ENCODE data around the gene KCNQ1. TPM values are rescaled to one million over a fixed set of nuclear protein-coding genes. Genes with fewer than 3 reads are reported as not detected.

Gene KCNQ1
- polyA plus RNA-seq, 1 donor (not counting 4 experiments of a cell fraction or from before 2014, with no cell fraction given) = not detected

GRCh38 chr11:2473361-2474058 lies 28.7 kb downstream of the KCNQ1 start:
- Histone ChIP-seq H3K36me3 (ENCODE audit: control insufficient read depth in 2 of 2, extremely low read depth in 1 of 2, insufficient read depth in 2 of 2, low read length in 2 of 2) (no peaks in the 10 kb centered on the region), H2AFZ (ENCODE audit: control insufficient read depth, low read length) (no peak overlapping the region), H4K20me1 (ENCODE audit: control insufficient read depth, extremely low read depth, insufficient read depth, low read length) (no peaks in the 10 kb centered on the region), H3K9ac (ENCODE audit: control insufficient read depth, extremely low read depth, insufficient read depth, low read length) (no peak overlapping the region), H3K4me1 (ENCODE audit: control insufficient read depth, extremely low read depth, insufficient read depth, low read length) (no peaks in the 10 kb centered on the region), H3K27me3 (ENCODE audit: control insufficient read depth, extremely low read depth, insufficient read depth, low read length) (no peaks in the 10 kb centered on the region), H3K9me1 (ENCODE audit: control insufficient read depth, extremely low read depth, insufficient read depth, low read length) (no peaks in the 10 kb centered on the region), H3K4me2 (ENCODE audit: control insufficient read depth, extremely low read depth, insufficient read depth, low read depth, low read length) (no peak overlapping the region), H3K27ac (ENCODE audit: control insufficient read depth, insufficient read depth, low read length) (no peak overlapping the region), H3K79me2 (ENCODE audit: control insufficient read depth, insufficient read depth, low read length) (no peaks in the 10 kb centered on the region), H3K4me3 (ENCODE audit: control insufficient read depth in 2 of 3, extremely low read depth in 1 of 3, insufficient read depth in 2 of 3, low read depth in 1 of 3, low read length in 3 of 3) (no peak overlapping the region), H3K9me3 (ENCODE audit: control insufficient read depth, low read depth, low read length) (no peaks in the 10 kb centered on the region)
- dilution Hi-C loops (cut with MboI; ENCODE audit: extremely low pct_ligation_motif_present, low sequenced_read_pairs) = no loop called here
- no peak for TF ChIP-seq EZH2 (IDR thresholded peaks at IDR 0.05; ENCODE audit: low read length)
- TF ChIP-seq, protein P1, sequence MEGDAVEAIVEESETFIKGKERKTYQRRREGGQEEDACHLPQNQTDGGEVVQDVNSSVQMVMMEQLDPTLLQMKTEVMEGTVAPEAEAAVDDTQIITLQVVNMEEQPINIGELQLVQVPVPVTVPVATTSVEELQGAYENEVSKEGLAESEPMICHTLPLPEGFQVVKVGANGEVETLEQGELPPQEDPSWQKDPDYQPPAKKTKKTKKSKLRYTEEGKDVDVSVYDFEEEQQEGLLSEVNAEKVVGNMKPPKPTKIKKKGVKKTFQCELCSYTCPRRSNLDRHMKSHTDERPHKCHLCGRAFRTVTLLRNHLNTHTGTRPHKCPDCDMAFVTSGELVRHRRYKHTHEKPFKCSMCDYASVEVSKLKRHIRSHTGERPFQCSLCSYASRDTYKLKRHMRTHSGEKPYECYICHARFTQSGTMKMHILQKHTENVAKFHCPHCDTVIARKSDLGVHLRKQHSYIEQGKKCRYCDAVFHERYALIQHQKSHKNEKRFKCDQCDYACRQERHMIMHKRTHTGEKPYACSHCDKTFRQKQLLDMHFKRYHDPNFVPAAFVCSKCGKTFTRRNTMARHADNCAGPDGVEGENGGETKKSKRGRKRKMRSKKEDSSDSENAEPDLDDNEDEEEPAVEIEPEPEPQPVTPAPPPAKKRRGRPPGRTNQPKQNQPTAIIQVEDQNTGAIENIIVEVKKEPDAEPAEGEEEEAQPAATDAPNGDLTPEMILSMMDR (optimal IDR thresholded peaks at IDR 0.05 in 1 of 3, IDR thresholded peaks at IDR 0.05 in 1 of 3, conservative IDR thresholded peaks at IDR 0.05 in 1 of 3; ENCODE audit: extremely low read depth in 1 of 3, insufficient read depth in 2 of 3, low read length in 3 of 3) = no peak
- FAIRE-seq = no peak
- no peak for DNase-seq (ENCODE audit: low read depth, low spot score)

DNA sequence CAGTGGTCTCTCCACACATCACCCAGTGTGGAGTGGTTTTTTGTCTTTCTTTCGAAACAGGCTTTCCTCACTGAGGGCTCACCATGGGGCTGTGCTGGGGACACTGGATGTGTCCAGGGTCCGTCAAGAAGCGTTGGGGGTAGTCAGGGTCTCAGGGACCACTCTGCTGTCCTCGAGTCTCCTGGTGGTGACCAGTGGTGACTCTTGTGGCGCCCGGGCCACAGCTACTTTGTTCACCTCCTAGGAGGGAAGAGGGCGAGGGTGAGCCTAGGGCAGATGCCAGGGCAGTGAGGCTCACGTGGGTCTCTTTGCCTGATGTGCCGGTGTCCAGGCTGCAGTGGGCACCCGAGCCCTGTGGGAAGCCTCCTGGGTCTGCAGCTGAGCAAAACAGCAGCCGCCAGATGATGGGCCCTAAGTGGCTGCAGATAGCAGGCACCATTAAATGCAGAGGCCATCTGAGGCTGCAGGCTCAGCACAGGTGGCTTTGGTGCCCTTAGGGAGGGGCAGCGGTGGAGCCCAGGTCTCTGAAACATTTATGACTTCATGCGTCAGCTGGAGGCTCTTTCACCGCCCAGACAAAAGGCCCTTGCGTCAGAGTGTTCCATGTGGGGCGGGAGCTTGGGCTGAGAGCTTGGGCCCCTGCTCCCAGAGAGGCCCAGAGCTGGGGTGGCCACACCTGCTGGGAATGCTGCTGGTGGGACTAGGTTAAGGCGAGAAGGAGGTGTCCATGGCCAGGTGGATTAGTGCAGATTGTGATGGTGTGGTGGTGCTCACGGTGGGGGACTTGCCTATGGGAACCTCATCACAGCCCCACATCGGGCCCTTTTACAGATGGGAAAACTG lies 29.5 kb downstream of the KCNQ1 start:
- H3K4me1 ChIP-seq (ENCODE audit: control insufficient read depth, extremely low read depth, insufficient read depth, low read length) = no peaks in the 10 kb centered on the region
- H3K27me3 ChIP-seq (ENCODE audit: control insufficient read depth, extremely low read depth, insufficient read depth, low read length) = no peaks in the 10 kb centered on the region
- no peak overlapping the region for H3K27ac ChIP-seq (ENCODE audit: control insufficient read depth, insufficient read depth, low read length)
- H2AFZ ChIP-seq (ENCODE audit: control insufficient read depth, low read length) = no peak overlapping the region
- dilution Hi-C loops (cut with MboI; ENCODE audit: extremely low pct_ligation_motif_present, low sequenced_read_pairs) = no loop called here
- FAIRE-seq (no peak), DNase-seq (ENCODE audit: low read depth, low spot score) (no peak)
- H3K36me3 ChIP-seq (ENCODE audit: control insufficient read depth in 2 of 2, extremely low read depth in 1 of 2, insufficient read depth in 2 of 2, low read length in 2 of 2) = no peaks in the 10 kb centered on the region
- no peaks in the 10 kb centered on the region for H4K20me1 ChIP-seq (ENCODE audit: control insufficient read depth, extremely low read depth, insufficient read depth, low read length)
- no peaks in the 10 kb centered on the region for H3K79me2 ChIP-seq (ENCODE audit: control insufficient read depth, insufficient read depth, low read length)
- H3K4me2 ChIP-seq (ENCODE audit: control insufficient read depth, extremely low read depth, insufficient read depth, low read depth, low read length) = no peak overlapping the region
- no peak for TF ChIP-seq EZH2 (IDR thresholded peaks at IDR 0.05; ENCODE audit: low read length)
- TF ChIP-seq, protein P1 (optimal IDR thresholded peaks at IDR 0.05 in 1 of 3, IDR thresholded peaks at IDR 0.05 in 1 of 3, conservative IDR thresholded peaks at IDR 0.05 in 1 of 3; ENCODE audit: extremely low read depth in 1 of 3, insufficient read depth in 2 of 3, low read length in 3 of 3) = no peak
- no peaks in the 10 kb centered on the region for H3K9me3 ChIP-seq (ENCODE audit: control insufficient read depth, low read depth, low read length)
- no peak overlapping the region for H3K4me3 ChIP-seq (ENCODE audit: control insufficient read depth in 2 of 3, extremely low read depth in 1 of 3, insufficient read depth in 2 of 3, low read depth in 1 of 3, low read length in 3 of 3)
- H3K9ac ChIP-seq (ENCODE audit: control insufficient read depth, extremely low read depth, insufficient read depth, low read length) = no peak overlapping the region
- H3K9me1 ChIP-seq (ENCODE audit: control insufficient read depth, extremely low read depth, insufficient read depth, low read length) = no peaks in the 10 kb centered on the region

Data from keratinocyte (primary cell).